GM12878 (cell line): ENCODE data around the gene FCER1G. TPM values are rescaled to one million over a fixed set of nuclear protein-coding genes. Genes with fewer than 3 reads are reported as not detected.
A peak's percentile ranks its signal among the peaks of the same experiment; 100 is the strongest.

Experiments
- BMI1 ChIP-seq: fragments of 450-650 bp; IDR thresholded peaks from 2 replicates; pipeline ENCODE4 v1.6.1; 2016; ENCODE audit warnings: mild to moderate bottlenecking, moderate library complexity, borderline replicate concordance
- CBX5 ChIP-seq: sonication (generic); IDR thresholded peaks from 2 replicates; pipeline ENCODE4 v1.6.1; 2016; ENCODE audit warnings: low read depth, moderate library complexity, mild to moderate bottlenecking, inconsistent platforms
- CHD1 ChIP-seq: IDR thresholded peaks from 2 replicates; pipeline ENCODE4 v1.6.1; 2012; ENCODE audit warnings: low read depth, low read length, improper control_type of control experiment
- CREB1 ChIP-seq: IDR thresholded peaks from 2 replicates; pipeline ENCODE4 v1.6.1; 2012; ENCODE audit warnings: low read depth, mild to moderate bottlenecking, inconsistent platforms
- E2F4 ChIP-seq: IDR thresholded peaks from 2 replicates; pipeline ENCODE4 v1.6.1; 2012; ENCODE audit warnings: low read depth, low read length, improper control_type of control experiment
- EGR1 ChIP-seq, 2 experiments: IDR thresholded peaks; 1 replicate in 1 of 2; 2 replicates in 1 of 2; pipeline ENCODE4 v1.6.1; 2011 to 2012; ENCODE audit warnings: low read depth in 2 of 2, low read length in 2 of 2, borderline replicate concordance in 1 of 2, mild to moderate bottlenecking in 1 of 2, moderate library complexity in 1 of 2
- FOS ChIP-seq: IDR thresholded peaks from 3 replicates; pipeline ENCODE4 v1.6.1; 2011; ENCODE audit warnings: borderline replicate concordance; ENCODE audit not compliant: insufficient read length; ENCODE audit errors: extremely low read depth
- HDAC6 ChIP-seq: fragments of 200-600 bp; sonication (generic); IDR thresholded peaks from one replicate; pipeline ENCODE4 v1.8.0; 2017; ENCODE audit warnings: antibody characterized with exemption; ENCODE audit not compliant: unreplicated experiment
- HDGF ChIP-seq: fragments of 450-650 bp; IDR thresholded peaks from 2 replicates; pipeline ENCODE4 v1.6.1; 2016; ENCODE audit warnings: antibody characterized with exemption
- IKZF1 ChIP-seq: fragments of 450-650 bp; conservative IDR thresholded peaks from 2 replicates; pipeline ENCODE4 v1.6.1; 2017; ENCODE audit warnings: antibody characterized with exemption, mild to moderate bottlenecking
- IKZF2 ChIP-seq, 2 experiments: fragments of 450-650 bp; IDR thresholded peaks; 2 replicates each; pipeline ENCODE4 v1.6.1; 2017; ENCODE audit warnings: mild to moderate bottlenecking in 2 of 2, moderate library complexity in 2 of 2
- MEF2B ChIP-seq: fragments of 450-650 bp; IDR thresholded peaks from 2 replicates; pipeline ENCODE4 v1.6.1; 2018; ENCODE audit warnings: mild to moderate bottlenecking, moderate library complexity; ENCODE audit not compliant: partially characterized antibody, poor library complexity, severe bottlenecking
- MXI1 ChIP-seq: fragments of 150-350 bp; IDR thresholded peaks from 2 replicates; pipeline ENCODE4 v1.6.1; 2011; ENCODE audit warnings: low read depth, mild to moderate bottlenecking, inconsistent platforms, low read length, improper control_type of control experiment
- RAD51 ChIP-seq: fragments of 450-650 bp; IDR thresholded peaks from 2 replicates; pipeline ENCODE4 v1.6.1; 2016; ENCODE audit warnings: moderate library complexity, mild to moderate bottlenecking, inconsistent platforms
- SP1 ChIP-seq: IDR thresholded peaks from one replicate; pipeline ENCODE4 v1.6.1; 2011; ENCODE audit warnings: low read depth, low read length
- TARDBP ChIP-seq: IDR thresholded peaks from 2 replicates; pipeline ENCODE4 v1.6.1; 2016; ENCODE audit warnings: borderline replicate concordance
- YBX1 ChIP-seq: fragments of 450-650 bp; IDR thresholded peaks from 2 replicates; pipeline ENCODE4 v1.6.1; 2016; ENCODE audit warnings: antibody characterized with exemption
- ZBED1 ChIP-seq: IDR thresholded peaks from 2 replicates; pipeline ENCODE4 v1.6.1; 2016; ENCODE audit warnings: borderline replicate concordance
- ZBTB40 ChIP-seq: fragments of 450-650 bp; IDR thresholded peaks from 2 replicates; pipeline ENCODE4 v1.6.1; 2016; ENCODE audit warnings: mild to moderate bottlenecking, moderate library complexity, borderline replicate concordance
- ZNF217 ChIP-seq: fragments of 450-650 bp; IDR thresholded peaks from 2 replicates; pipeline ENCODE4 v1.6.1; 2017; ENCODE audit warnings: antibody characterized with exemption, mild to moderate bottlenecking
- polyA plus RNA-seq, 11 experiments: library from polyadenylated mRNA; depleted of rRNA in 4 of 11; unstranded in 6 of 11; stranded (reverse) in 5 of 11; fragments of >200 nt; fragmentation: Nextera tagmentation in 4 of 11; fragmentation: Illumina TruSeq in 1 of 11; extraction: Ambion mirVana in 4 of 11; extraction: Trizol in 1 of 11; gene quantifications; 1 replicate in 1 of 11; 2 replicates in 10 of 11; pipeline versions ENCODE4 v1.2.1 to v1.2.3, GENCODE V29; 2011 to 2016; ENCODE audit warnings: inconsistent platforms in 2 of 11, missing spikeins in 2 of 11, low read depth in 1 of 11
- total RNA-seq, 4 experiments: library from RNA; depleted of rRNA in 3 of 4; stranded (reverse); fragments of >200 nt in 3 of 4; fragmentation: Illumina TruSeq in 1 of 4; extraction: Trizol in 1 of 4; gene quantifications; 2 replicates each; pipeline versions ENCODE4 v1.2.1 to v1.2.3, GENCODE V29; 2013 to 2021
- TF ChIP-seq, protein P1 (sequence below): fragments of 450-650 bp; IDR thresholded peaks from 2 replicates; pipeline ENCODE4 v1.6.1; 2017; ENCODE audit warnings: antibody characterized with exemption, mild to moderate bottlenecking, moderate library complexity

Gene FCER1G
- total and polyA plus RNA-seq, 10 of the 15 experiments (the other 5 are each of a cell fraction or from before 2014, with no cell fraction given): 0.40 to 1.9 (median 0.89) TPM

DNA sequence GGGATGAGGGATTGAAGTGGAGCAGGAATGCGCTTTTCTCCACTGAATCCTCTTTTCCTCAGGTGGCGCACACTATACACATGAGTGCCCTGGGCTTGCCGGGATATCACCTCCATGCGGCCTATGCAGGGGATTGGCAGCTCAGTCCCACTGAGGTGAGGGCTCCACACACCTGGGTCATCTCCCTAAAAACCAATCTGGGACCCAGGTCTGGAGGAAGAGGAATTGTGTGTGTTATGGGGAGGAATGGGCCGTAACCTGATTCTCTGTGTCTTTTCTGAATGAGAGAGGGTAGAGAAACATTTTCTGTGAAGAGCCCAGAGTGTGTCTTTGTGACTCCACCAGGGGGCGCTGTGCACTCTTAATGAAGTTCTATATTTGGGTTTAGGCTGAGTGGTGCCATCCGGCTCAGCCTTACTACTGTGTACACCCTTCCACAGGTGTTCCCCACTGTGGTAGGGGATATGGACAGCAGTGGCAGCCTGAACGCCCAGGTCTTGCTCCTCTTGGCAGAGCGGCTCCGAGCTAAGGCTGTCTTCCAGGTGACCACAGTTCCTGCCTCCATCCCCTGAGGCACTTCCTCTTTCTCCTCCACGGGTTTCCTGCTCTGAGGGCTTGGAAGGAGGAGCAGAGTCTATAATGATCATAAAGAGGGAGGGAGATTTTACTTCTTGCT, 12.2 kb downstream of the FCER1G start (continued):
- TF ChIP-seq ZBTB40: no peak
- no peak for TF ChIP-seq CHD1
- peak; percentile 53 to 57; a peak in 3 of 4 replicates for TF ChIP-seq IKZF2 (IDR thresholded peaks at IDR 0.05)
- no peak for TF ChIP-seq CREB1
- no peak for TF ChIP-seq ZBED1
- no peak for TF ChIP-seq FOS
- TF ChIP-seq, protein P1, sequence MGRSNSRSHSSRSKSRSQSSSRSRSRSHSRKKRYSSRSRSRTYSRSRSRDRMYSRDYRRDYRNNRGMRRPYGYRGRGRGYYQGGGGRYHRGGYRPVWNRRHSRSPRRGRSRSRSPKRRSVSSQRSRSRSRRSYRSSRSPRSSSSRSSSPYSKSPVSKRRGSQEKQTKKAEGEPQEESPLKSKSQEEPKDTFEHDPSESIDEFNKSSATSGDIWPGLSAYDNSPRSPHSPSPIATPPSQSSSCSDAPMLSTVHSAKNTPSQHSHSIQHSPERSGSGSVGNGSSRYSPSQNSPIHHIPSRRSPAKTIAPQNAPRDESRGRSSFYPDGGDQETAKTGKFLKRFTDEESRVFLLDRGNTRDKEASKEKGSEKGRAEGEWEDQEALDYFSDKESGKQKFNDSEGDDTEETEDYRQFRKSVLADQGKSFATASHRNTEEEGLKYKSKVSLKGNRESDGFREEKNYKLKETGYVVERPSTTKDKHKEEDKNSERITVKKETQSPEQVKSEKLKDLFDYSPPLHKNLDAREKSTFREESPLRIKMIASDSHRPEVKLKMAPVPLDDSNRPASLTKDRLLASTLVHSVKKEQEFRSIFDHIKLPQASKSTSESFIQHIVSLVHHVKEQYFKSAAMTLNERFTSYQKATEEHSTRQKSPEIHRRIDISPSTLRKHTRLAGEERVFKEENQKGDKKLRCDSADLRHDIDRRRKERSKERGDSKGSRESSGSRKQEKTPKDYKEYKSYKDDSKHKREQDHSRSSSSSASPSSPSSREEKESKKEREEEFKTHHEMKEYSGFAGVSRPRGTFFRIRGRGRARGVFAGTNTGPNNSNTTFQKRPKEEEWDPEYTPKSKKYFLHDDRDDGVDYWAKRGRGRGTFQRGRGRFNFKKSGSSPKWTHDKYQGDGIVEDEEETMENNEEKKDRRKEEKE: no peak
- TF ChIP-seq MEF2B: peak; percentile 75
- no peak for TF ChIP-seq EGR1 (IDR thresholded peaks at IDR 0.05; ENCODE audit: borderline replicate concordance in 1 of 2, low read depth in 2 of 2, low read length in 2 of 2)
- no peak for TF ChIP-seq MXI1
- no peak for TF ChIP-seq CBX5
- TF ChIP-seq E2F4: no peak
- peak; percentile 77 for TF ChIP-seq IKZF1
- no peak for TF ChIP-seq YBX1
- no peak for TF ChIP-seq SP1
- no peak for TF ChIP-seq HDAC6
- no peak for TF ChIP-seq TARDBP
- TF ChIP-seq RAD51: no peak
- TF ChIP-seq BMI1: no peak
- no peak for TF ChIP-seq HDGF
- TF ChIP-seq ZNF217: no peak
